Measurements from ENCODE around the gene TOLLIP. TPM values are rescaled to one million over a fixed set of nuclear protein-coding genes. Genes with fewer than 3 reads are reported as not detected.

Gene TOLLIP
- total and polyA plus RNA-seq, 2 experiments from 2014 or later, result 39.0 to 58.7 TPM

DNA sequence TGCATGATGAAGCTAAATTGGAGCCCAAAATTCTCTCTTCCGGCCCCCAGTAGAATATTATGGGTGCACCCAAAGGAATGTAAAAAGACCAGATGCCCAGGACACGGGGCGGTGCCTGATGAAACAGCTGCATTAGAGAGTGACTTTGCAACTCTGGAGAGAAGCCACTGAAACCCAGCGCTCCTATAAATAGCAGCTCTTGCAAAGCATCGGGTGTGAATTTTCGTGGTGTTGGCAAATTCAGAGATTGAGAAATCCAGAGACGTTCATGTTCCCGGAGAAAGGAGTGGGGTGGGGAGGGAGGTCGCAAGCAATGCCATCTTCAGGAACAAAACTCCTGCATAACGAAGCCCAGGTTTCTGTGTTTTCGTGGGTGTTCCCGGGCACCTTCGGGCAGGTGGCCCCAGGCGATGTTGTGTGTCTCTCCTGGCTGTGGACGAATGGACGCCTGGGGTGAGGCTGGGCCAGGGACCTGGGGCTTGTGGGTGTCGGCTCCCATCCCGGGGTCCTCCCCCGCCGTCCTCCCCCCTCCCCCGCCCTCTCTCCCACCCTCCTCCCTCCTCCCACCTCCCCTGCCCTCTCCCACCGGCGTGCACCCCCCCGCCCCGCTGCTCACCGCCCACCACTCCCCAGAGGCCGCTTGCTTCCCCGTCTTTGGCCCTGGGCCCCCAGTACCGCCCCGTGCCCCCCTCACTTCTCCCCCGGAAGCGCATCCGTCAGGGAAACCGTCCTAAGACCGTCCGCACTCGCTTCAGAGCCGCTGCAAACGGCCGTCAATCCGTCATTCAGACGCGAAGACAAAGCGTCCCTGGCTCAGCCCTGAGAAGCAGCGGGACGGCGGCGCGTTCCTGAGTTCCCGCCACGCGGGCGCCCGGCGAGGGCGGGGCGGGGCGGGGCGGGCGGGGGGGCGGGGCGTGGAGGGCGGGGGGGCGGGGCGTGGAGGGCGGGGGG, 26.7 kb upstream of the TOLLIP start:
- Histone ChIP-seq H3K4me1 (ENCODE audit: low read depth) (peaks cover 4% of the 10 kb centered on the region), H3K4me3 (peak overlapping the region; percentile 39), H3K27me3 (peaks cover 52% of the 10 kb centered on the region), H3K27ac (no peak overlapping the region), H3K36me3 (no peaks in the 10 kb centered on the region), H3K9me3 (ENCODE audit: low read depth) (no peaks in the 10 kb centered on the region)
- no peak for TF ChIP-seq CTCF (IDR thresholded peaks at IDR 0.05; ENCODE audit: low read depth, low read length)
- peak; percentile 63 to 94 for DNase-seq (ENCODE audit: low read depth in 1 of 2, low spot score in 1 of 2)

DNA sequence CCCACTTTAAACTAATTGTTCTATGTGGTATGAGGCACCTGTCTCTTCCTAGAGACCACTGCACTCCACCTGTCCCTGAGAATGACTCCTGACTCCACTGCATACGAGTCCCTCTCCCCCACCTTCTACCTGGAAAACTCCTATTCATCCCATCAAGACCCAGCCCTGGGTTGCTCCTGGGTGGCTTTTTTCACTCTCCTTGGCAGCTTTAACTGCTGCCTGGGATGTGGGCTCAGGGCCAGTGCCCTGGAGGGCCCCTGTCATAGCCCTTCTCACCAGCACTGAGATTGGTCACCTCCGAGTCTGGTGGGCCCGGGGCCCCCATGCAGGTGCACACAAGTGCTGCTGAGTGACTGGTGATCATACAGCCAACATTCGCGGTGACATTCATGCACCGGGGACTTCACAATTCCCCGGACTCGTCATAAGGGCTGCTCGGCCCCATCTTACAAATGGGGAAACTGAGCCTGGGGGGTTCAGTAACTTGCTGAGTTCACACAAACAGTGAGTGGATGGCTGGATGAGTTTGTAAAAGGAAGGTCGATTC, 25.9 kb upstream of the TOLLIP start:
- H3K9me3 ChIP-seq (ENCODE audit: low read depth), result no peaks in the 10 kb centered on the region
- no peaks in the 10 kb centered on the region for H3K36me3 ChIP-seq
- DNase-seq (ENCODE audit: low read depth in 1 of 2, low spot score in 1 of 2), result no peak
- H3K27ac ChIP-seq, result no peak overlapping the region
- H3K4me3 ChIP-seq, result no peak overlapping the region
- peaks cover 45% of the 10 kb centered on the region for H3K27me3 ChIP-seq
- no peak for TF ChIP-seq CTCF (IDR thresholded peaks at IDR 0.05; ENCODE audit: low read depth, low read length)
- peaks cover 4% of the 10 kb centered on the region for H3K4me1 ChIP-seq (ENCODE audit: low read depth)

DNA sequence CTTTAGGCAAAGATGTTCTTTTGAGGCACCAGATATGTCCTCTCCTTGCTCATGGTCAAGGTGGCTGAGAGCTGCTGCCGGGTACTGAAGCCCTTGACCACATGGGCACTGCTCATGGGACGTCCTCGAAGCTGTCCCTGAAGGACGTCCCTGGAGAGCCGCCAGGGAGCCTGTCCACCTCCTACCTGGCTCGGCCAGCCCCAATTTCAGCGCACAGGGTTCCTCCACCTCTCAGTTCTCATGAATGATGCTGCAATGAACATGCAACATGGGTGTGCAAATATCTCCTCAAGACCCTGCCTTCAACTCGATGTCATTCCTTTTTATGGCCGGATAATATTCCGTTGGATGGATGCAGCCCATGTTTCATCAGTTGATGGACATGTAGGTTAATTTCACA, 24.4 kb upstream of the TOLLIP start:
- H3K27me3 ChIP-seq, result peaks cover 40% of the 10 kb centered on the region
- H3K4me1 ChIP-seq (ENCODE audit: low read depth), result peaks cover 4% of the 10 kb centered on the region
- no peak for TF ChIP-seq CTCF (IDR thresholded peaks at IDR 0.05; ENCODE audit: low read depth, low read length)
- H3K9me3 ChIP-seq (ENCODE audit: low read depth), result no peaks in the 10 kb centered on the region
- no peak overlapping the region for H3K4me3 ChIP-seq
- no peaks in the 10 kb centered on the region for H3K36me3 ChIP-seq
- DNase-seq (ENCODE audit: low read depth in 1 of 2, low spot score in 1 of 2), result no peak
- H3K27ac ChIP-seq, result no peak overlapping the region

GRCh38 chr11:1333091-1333772, 23.8 kb upstream of the TOLLIP start:
- peaks cover 4% of the 10 kb centered on the region for H3K4me1 ChIP-seq (ENCODE audit: low read depth)
- H3K4me3 ChIP-seq, result no peak overlapping the region
- no peak for DNase-seq (ENCODE audit: low read depth in 1 of 2, low spot score in 1 of 2)
- no peak overlapping the region for H3K27ac ChIP-seq
- no peaks in the 10 kb centered on the region for H3K36me3 ChIP-seq
- H3K9me3 ChIP-seq (ENCODE audit: low read depth), result no peaks in the 10 kb centered on the region
- peaks cover 33% of the 10 kb centered on the region for H3K27me3 ChIP-seq
- no peak for TF ChIP-seq CTCF (IDR thresholded peaks at IDR 0.05; ENCODE audit: low read depth, low read length)

DNA sequence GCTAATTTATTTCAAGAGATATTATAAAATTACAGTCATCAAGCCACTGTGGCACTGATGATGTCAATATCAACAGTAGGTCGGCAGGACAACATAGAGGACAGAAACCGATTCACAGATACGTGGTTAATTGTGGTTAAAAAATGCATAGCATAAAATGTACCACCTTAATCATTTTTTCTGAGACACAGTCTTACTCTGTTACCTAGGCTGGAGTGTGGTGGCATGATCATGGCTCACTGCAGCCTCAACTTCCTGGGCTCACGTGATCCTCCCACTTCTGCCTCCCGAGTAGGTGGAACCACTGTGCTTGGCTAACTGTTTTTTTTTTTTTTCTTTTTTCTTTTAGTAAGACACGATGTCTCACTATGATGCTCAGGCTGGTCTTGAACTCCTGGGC, 21.0 kb upstream of the TOLLIP start:
- no peaks in the 10 kb centered on the region for H3K36me3 ChIP-seq

More for the DNA sequence above, 21.0 kb upstream of the TOLLIP start:
- Histone ChIP-seq H3K4me1 (ENCODE audit: low read depth) (peaks cover 1% of the 10 kb centered on the region), H3K9me3 (ENCODE audit: low read depth) (no peaks in the 10 kb centered on the region), H3K27ac (no peak overlapping the region), H3K4me3 (no peak overlapping the region), H3K27me3 (peaks cover 7% of the 10 kb centered on the region)
- no peak for DNase-seq (ENCODE audit: low read depth in 1 of 2, low spot score in 1 of 2)
- TF ChIP-seq CTCF (IDR thresholded peaks at IDR 0.05; ENCODE audit: low read depth, low read length), result no peak
